Aorta (tissue), 5 donors: ENCODE measurements around the gene AQP7. TPM values are rescaled to one million over a fixed set of nuclear protein-coding genes. Genes with fewer than 3 reads are reported as not detected.
"Not testable (repeated sequence)": the region's sequence is repeated elsewhere in the genome, so short reads cannot be mapped to it uniquely, and the experiment has no call there.

ENCODE experiments used
- ATAC-seq: fragments of 200-7000 bp; cut with Tn5 transposase; one replicate; pipeline ENCODE4 v1.9.1; 2022; ENCODE audit warnings: moderate library complexity; ENCODE audit not compliant: low FRiP score
- DNase-seq, 2 donors: peaks; one replicate each; pipeline ENCODE4 v3.0.0-alpha.2; 2020
- H3K27ac ChIP-seq, 2 donors: one replicate each; pipeline ENCODE4 v1.5.1; 2013; ENCODE audit warnings: low read length in 2 of 2, mild to moderate bottlenecking in 2 of 2, moderate library complexity in 2 of 2, control low read depth in 1 of 2, inconsistent platforms in 1 of 2, low read depth in 1 of 2
- H3K27me3 ChIP-seq, 2 donors: one replicate each; pipeline ENCODE4 v1.6.1; 2013; ENCODE audit warnings: control low read depth in 1 of 2, low read length in 1 of 2, mild to moderate bottlenecking in 1 of 2, moderate library complexity in 1 of 2; ENCODE audit not compliant: insufficient read depth in 2 of 2, control insufficient read depth in 1 of 2
- H3K36me3 ChIP-seq, 2 donors: one replicate each; pipeline ENCODE4 v1.6.1; 2013; ENCODE audit warnings: control low read depth in 1 of 2, low read length in 1 of 2, mild to moderate bottlenecking in 1 of 2; ENCODE audit not compliant: insufficient read depth in 2 of 2, control insufficient read depth in 1 of 2
- H3K4me1 ChIP-seq, 2 donors: one replicate each; pipeline ENCODE4 v1.6.1; 2013; ENCODE audit warnings: low read length in 2 of 2, control low read depth in 1 of 2, mild to moderate bottlenecking in 1 of 2, moderate library complexity in 1 of 2; ENCODE audit not compliant: insufficient read depth in 2 of 2, control insufficient read depth in 1 of 2
- H3K4me3 ChIP-seq, 2 donors: one replicate each; pipeline ENCODE4 v1.5.1; 2013; ENCODE audit warnings: low read length in 2 of 2, control low read depth in 1 of 2, mild to moderate bottlenecking in 1 of 2
- H3K9me3 ChIP-seq: one replicate; pipeline ENCODE4 v1.6.1; 2013; ENCODE audit warnings: mild to moderate bottlenecking, low read length; ENCODE audit not compliant: control insufficient read depth
- WGBS, 2 donors: extraction: QIAGEN DNeasy Blood & Tissue Kit; methylation state at CpG; one replicate each; pipeline ENCODE4 v1.1.7; 2013; 5-methylcytosine and 5-hydroxymethylcytosine counted together
- intact Hi-C, 2 donors: fragments of 100-400 bp; cut with DNase I; formaldehyde crosslinking; loops; one replicate each; pipeline versions ENCODE4 v1.14.2 to v1.15.0; 2022
- long read RNA-seq, 2 donors: library from polyadenylated mRNA; unstranded; transcript quantifications; one replicate each; pipeline ENCODE4 v2.0.0, GENCODE V29; 2020 to 2021
- polyA plus RNA-seq, 2 donors: library from polyadenylated mRNA; stranded (reverse); fragments of 200-250 nt; gene quantifications; one replicate each; pipeline ENCODE4 v1.2.3, GENCODE V29; 2013
- total RNA-seq, 2 donors: library from RNA; stranded (reverse); fragmentation: NEBNext Ultra II Directional; extraction: Animal tissue kit (Norgen Biotek cat#: 25700); gene quantifications; one replicate each; pipeline ENCODE4 v1.2.1, GENCODE V29; 2021
- donor health status: healthy with polysubstance abuse.
- donor health status: Bipolar disorder and iron deficiency.
- donor health status: DM: no; HTN: no; CAD: no.
- donor health status: DM: no; HTN: no; CAD: no.
- donor health status: DM: yes; HTN: yes; CAD: no.

The AQP7 gene
- 1 to 10 TPM; 2.7 to 9.1 TPM for total RNA-seq
- 10 to 100 TPM in 1 of 2 donors, 1 to 10 TPM in 1; 1.4 to 12.0 TPM for polyA plus RNA-seq
- long read RNA-seq, donor 1, partial matches to known transcripts, result 0 of 4 reads
- long read RNA-seq, donor 1, other reads (novel, unspliced or antisense), result 2 of 4 reads
- long read RNA-seq, donor 2, partial matches to known transcripts, result 0 of 2 reads
- long read RNA-seq, donor 2, other reads (novel, unspliced or antisense), result 1 of 2 reads

DNA sequence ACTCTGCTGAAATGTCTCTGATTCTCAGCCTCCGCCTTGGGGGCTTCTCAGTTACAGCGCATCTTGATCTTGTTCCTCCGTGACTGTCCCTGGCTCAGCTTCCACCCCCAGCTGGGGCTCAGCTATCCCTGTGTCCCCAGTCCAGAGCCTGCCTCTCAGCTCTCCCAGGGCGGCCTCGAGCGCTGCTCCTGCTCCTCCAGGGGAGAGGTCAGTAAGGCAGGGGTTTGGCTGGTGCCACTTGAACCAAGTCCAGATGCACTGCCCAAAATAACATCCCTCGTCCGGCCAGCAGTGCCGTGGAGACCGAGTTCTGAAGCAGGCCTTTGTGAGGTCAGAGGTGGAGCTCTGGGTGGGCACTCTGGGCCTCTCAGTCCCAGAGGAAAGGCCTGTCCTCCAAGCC, at the start of gene AQP7:
Gene AQP7, minus strand, starts transcription at position 198 of the 400 bp plus-strand sequence. CDS start 1,306 bp downstream, outside the sequence.
- ATAC-seq, H3K9me3 ChIP-seq, H3K36me3 ChIP-seq, H3K4me3 ChIP-seq, H3K27ac ChIP-seq, H3K4me1 ChIP-seq, intact Hi-C loops, H3K27me3 ChIP-seq: not testable (repeated sequence)
- peak in 1 of 2 donors; percentile 60 for DNase-seq
- 24 to 25% methylated on average over 10 of the region's 10 CpGs for WGBS, 2 donors

DNA sequence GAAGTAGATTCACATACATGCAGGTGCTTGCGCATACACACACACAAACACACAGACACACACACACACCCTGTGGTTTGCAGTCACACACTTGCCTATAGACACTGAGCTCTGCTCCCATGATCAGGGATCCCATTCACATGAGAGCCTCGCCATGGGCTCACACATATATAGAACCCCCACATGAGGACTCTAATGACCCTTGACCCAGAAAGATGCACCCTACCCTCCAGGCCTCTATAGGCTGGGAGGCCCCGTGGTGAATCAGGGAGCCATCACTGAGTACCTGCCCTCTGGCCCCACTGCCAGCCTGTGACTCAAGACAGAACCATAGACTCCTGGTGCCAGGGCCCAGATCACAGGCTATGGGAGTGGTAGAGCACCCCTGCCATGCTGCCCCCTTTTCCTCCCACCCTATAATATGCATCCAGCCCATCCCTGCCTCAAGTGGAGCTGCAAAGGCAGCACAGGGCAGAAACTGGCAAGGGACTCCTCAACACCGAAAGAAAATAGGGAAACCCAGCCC, 48.3 kb upstream of the AQP7 start:
- H3K4me1 ChIP-seq, result no peaks in the 10 kb centered on the region
- ATAC-seq, result no peak
- no peaks in the 10 kb centered on the region for H3K36me3 ChIP-seq
- no peaks in the 10 kb centered on the region for H3K9me3 ChIP-seq
- intact Hi-C loops, result no loop called here
- H3K27me3 ChIP-seq, result no peaks in the 10 kb centered on the region
- H3K4me3 ChIP-seq, result no peak overlapping the region
- 91 to 97% methylated on average over 4 of the region's 4 CpGs for WGBS, 2 donors
- no peak for DNase-seq
- H3K27ac ChIP-seq, result no peak overlapping the region

DNA sequence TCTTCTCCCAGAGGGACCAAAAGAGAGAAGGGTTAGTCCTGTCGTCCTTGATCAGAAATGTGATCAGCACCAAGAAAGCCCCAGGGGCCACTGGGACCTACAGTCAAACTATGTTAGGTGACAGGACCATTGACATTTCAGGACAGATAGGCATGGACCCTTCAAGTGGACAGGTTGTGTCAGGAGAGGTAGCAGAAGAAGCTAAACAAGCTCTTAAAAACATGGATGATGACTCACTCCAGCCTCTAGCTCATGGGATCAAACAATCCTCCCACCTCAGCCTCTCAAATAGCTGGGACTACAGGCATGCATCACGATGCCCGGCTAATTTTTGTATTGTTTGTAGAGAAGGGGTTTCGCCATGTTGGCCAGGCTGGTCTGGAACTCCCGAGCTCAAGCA, 47.3 kb upstream of the AQP7 start:
- H3K36me3 ChIP-seq, result no peaks in the 10 kb centered on the region
- no peak overlapping the region for H3K4me3 ChIP-seq
- no peaks in the 10 kb centered on the region for H3K27me3 ChIP-seq
- no peak for DNase-seq
- H3K4me1 ChIP-seq, result no peaks in the 10 kb centered on the region
- H3K9me3 ChIP-seq, result no peaks in the 10 kb centered on the region
- no peak overlapping the region for H3K27ac ChIP-seq
- ATAC-seq, result no peak
- intact Hi-C loops, result no loop called here
- 91 to 97% methylated on average over 5 of the region's 5 CpGs for WGBS, 2 donors

DNA sequence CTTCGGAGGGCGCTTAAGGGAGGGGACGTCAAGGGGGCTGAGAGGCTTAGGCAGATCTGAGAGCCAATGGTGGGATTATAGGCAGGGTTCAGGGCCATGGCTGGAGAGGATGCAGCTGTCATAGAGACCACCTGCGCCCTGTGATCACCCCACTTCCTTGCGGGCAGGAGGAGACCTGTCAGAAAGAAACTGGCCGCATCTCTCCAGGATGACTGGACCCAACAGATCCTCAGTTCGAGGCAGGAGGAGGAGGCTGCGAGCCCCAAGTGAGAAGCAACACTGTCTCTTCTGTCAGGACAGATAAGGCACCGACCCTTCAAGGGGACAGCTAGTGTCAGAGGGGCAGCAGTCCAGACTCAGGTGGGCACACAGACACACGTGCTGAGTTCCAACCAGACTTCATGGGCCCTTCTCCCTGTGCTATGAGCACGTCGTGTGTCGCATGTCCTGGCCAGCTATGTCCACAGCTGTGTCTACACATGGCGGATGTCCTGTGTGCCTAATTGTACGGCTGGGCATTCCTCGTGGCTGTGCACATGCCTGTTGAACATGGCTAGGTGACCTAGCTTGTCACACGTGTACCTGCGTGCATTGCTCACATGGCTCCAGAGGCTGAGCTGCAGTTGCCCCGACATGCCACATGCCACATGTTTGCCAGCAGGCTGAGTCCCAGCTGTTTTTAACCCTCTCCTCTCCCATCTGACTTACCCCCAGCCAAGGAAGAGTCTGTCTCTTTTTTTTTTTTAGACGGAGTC, 45.6 kb upstream of the AQP7 start:
- intact Hi-C loops, result no loop called here
- Histone ChIP-seq H3K4me3 (peak overlapping the region; percentile 24 to 68), H3K27ac (no peak overlapping the region), H3K4me1 (no peaks in the 10 kb centered on the region), H3K36me3 (no peaks in the 10 kb centered on the region), H3K27me3 (no peaks in the 10 kb centered on the region), H3K9me3 (no peaks in the 10 kb centered on the region)
- no peak for DNase-seq
- ATAC-seq, result no peak
- 25 to 27% methylated on average over 20 of the region's 20 CpGs for WGBS, 2 donors

DNA sequence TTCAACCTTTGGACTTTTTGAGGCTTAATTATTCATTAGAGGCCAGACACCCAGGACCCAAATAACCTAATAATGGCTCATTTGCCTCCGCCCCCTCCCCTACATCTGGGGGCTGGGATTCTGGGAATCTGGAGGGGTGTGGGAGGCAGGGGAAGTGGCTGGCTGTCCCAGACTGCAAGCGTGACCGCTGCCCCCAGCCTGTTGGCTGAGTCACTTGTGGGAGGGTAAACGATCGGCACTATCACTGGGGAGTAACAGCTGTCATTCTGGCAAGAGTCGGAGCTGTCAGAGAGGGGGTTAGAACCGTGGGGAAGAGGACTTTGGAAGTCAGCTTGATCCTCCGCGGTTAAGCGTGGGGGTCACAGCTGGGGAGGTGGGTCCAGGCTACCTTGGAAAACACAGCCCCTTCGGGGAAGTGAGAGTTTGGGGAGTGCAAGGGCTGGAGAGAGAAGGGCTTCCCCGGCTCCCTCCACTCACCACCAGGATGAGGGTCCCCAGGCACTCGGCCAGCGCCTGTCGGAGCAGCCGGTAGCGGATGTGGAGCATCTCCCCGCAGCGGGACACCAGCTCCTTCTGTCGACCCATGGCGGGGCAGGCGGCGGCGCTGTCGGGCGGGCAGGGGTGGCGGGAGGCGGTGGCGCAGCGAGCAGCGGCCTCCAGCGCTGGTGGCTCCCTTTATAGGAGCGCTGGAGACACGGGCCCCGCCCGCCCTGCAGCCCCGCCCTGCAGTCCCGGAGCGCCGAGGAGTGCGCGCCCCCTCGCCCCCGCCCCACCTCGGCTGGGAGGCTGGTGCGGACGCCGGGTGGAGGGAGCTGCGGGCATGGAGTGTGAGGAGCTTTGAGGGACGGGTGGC, 44.8 kb upstream of the AQP7 start, which contains the start of gene AQP3:
Gene AQP3, minus strand, starts transcription at position 648 of the 853 bp plus-strand sequence. Its CDS starts 63 bp downstream, at position 585.
- 3 to 4% methylated on average over 38 to 50 of the region's 50 CpGs for WGBS, 2 donors
- Histone ChIP-seq H3K4me3 (peak within 1 kb of the TSS; percentile 24 to 68), H3K27ac (no peak within 1 kb of the TSS), H3K36me3 (no peaks in the 10 kb centered on the region), H3K27me3 (no peaks in the 10 kb centered on the region), H3K4me1 (no peaks in the 10 kb centered on the region), H3K9me3 (no peaks in the 10 kb centered on the region)
- peak; percentile 81 to 88 for DNase-seq
- peak; percentile 87 for ATAC-seq
- intact Hi-C loops, result no loop called here

DNA sequence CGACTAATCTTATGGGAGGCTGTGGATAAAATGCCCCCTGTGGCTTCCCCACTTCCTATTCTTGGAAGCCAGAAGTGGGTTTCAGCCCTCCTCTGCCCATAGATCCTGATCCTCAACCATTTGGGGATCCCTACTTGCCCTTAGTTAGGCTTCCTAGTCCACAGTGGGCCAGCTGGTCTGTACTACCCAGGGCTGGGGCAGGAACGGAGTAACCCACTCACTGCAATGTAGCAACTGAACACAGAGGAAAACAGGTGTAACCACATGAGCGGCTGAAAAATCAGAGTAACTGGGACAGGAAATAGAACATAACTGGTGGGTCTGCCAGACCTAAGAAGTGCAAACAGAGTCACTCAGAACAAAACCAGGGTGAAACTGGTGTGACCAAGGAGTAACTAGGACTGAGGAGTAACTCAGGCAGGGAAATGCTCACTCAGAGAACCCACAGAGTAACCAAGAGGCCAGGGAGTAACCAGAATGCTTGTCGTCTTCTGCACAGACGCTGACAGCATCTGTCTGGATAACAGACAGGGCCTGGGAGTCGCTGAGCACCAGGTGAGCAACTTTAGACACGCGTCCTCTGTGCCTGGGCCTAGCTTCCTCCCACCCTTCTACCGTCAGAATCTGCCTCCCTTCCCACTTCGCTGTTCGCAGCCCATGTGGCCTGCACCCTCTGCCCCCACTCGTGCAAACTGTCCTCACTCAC, 44.0 kb upstream of the AQP7 start:
- no peaks in the 10 kb centered on the region for H3K9me3 ChIP-seq
- no peak overlapping the region for H3K4me3 ChIP-seq
- WGBS, 2 donors, result 85 to 92% methylated on average over 12 of the region's 12 CpGs
- no peaks in the 10 kb centered on the region for H3K4me1 ChIP-seq
- intact Hi-C loops, result no loop called here
- DNase-seq (no peak), ATAC-seq (no peak)
- no peaks in the 10 kb centered on the region for H3K27me3 ChIP-seq
- H3K27ac ChIP-seq, result no peak overlapping the region
- H3K36me3 ChIP-seq, result no peaks in the 10 kb centered on the region

DNA sequence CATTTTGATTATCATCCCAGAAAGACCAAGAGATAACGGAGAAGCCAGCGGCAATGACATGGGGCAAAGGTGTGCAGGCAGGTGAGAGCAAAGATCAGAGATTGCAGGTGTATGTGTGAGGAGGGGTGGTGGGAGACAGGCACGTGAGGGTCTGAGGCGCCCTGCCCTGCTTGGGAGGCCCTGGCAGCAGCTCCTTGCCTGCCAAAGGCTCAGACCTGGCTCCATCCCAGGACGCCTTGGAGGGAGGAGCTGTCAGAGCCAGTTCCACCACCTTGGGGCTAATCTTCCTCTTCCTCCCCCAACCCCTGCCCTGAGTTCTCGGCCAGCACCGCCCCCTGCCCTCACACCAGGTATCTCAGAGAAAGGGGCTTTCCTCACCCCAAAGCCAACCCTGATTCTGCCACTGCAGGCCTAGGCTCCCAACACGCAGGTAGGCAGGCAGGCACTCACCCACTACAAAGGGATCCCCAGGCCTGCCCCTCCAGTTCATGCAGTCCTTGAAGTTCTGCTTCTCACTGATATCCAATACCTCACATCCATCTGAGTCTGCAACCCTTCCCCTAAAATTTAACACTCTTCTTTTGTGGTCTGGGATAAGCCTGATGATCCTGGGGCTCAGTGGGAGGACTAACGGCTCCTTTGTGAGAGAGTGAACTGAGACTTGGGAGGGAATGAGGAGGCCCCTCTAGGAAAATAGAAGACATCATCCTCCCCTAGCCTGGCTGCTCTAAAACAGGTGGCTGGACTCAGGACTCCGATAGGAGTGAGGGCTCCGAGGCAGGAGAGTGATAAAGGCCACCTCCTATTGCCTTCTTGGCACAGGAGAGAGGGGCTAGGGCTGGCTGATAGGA, 43.2 kb upstream of the AQP7 start:
- no peaks in the 10 kb centered on the region for H3K9me3 ChIP-seq
- no peaks in the 10 kb centered on the region for H3K27me3 ChIP-seq
- H3K4me1 ChIP-seq, result no peaks in the 10 kb centered on the region
- no peak for ATAC-seq
- H3K4me3 ChIP-seq, result no peak overlapping the region
- intact Hi-C loops, result no loop called here
- 89 to 90% methylated on average over 11 of the region's 11 CpGs for WGBS, 2 donors
- no peaks in the 10 kb centered on the region for H3K36me3 ChIP-seq
- no peak overlapping the region for H3K27ac ChIP-seq
- DNase-seq, result no peak
